Measurements from ENCODE around the gene CASKIN1.
"Not testable (repeated sequence)": the region's sequence is repeated elsewhere in the genome, so short reads cannot be mapped to it uniquely, and the experiment has no call there.

The CASKIN1 gene

GRCh38 chr16:2155091-2155950, 41.1 kb downstream of the CASKIN1 start, which contains the start of gene TRAF7:
TSS of gene TRAF7 (plus strand) at chr16:2155782. CDS start at chr16:2163921, 8,139 bp downstream.
- DNase-seq, result peak; percentile 92 to 100 (median 96)

GRCh38 chr16:2154533-2155090, 41.8 kb downstream of the CASKIN1 start:
- peak in 1 of 5 donors; percentile 5 for DNase-seq

GRCh38 chr16:2152695-2153506, 43.5 kb downstream of the CASKIN1 start:
- peak in 1 of 5 donors; percentile 5 for DNase-seq

GRCh38 chr16:2151188-2152091, 45.0 kb downstream of the CASKIN1 start:
- DNase-seq, result peak in 1 of 5 donors; percentile 3

GRCh38 chr16:2150418-2151187, 45.8 kb downstream of the CASKIN1 start:
- DNase-seq, result no peak

GRCh38 chr16:2149630-2150417, 46.6 kb downstream of the CASKIN1 start:
- DNase-seq, result peak in 1 of 5 donors; percentile 4

GRCh38 chr16:2148714-2149629, 47.4 kb downstream of the CASKIN1 start:
- DNase-seq, result peak in 2 of 5 donors; percentile 8 to 29

GRCh38 chr16:2147981-2148671, 48.3 kb downstream of the CASKIN1 start, which contains the start of gene RAB26:
TSS of gene RAB26 (plus strand) at chr16:2148625. CDS start at chr16:2148784, 159 bp downstream.
- peak; percentile 41 to 66 (median 48) for DNase-seq

GRCh38 chr16:2147378-2147777, 49.0 kb downstream of the CASKIN1 start:
- DNase-seq, result no peak

GRCh38 chr16:2145843-2146242, 50.6 kb downstream of the CASKIN1 start:
- DNase-seq, result no peak

- DNase-seq, result no peak
These were observed 52.4 kb downstream of the CASKIN1 start for GRCh38 chr16:2143878-2144485.

- DNase-seq, result no peak
These were observed 53.2 kb downstream of the CASKIN1 start for GRCh38 chr16:2142942-2143877.

- peak; percentile 95 to 98 (median 97) for DNase-seq
These were observed 60.5 kb downstream of the CASKIN1 start, which contains the start of gene PKD1 for GRCh38 chr16:2135770-2136490. TSS of gene PKD1 (minus strand) at chr16:2135898. CDS start at chr16:2135689, 209 bp downstream.

GRCh38 chr16:2135071-2135470, 61.3 kb downstream of the CASKIN1 start:
- DNase-seq, result not testable (repeated sequence)

GRCh38 chr16:2133797-2134196, 62.6 kb downstream of the CASKIN1 start:
- DNase-seq, result not testable (repeated sequence)

- not testable (repeated sequence) for DNase-seq
These were observed 66.4 kb downstream of the CASKIN1 start for GRCh38 chr16:2129890-2130447.
